HL-60 (cell line): ENCODE measurements around the gene NKX2-1.
"Not testable (repeated sequence)": the region's sequence is repeated elsewhere in the genome, so short reads cannot be mapped to it uniquely, and the experiment has no call there.

ENCODE experiments used
- CTCF ChIP-seq: IDR thresholded peaks from one replicate; pipeline ENCODE4 v1.5.1; 2011; ENCODE audit warnings: low read length, control low read depth, inconsistent platforms; ENCODE audit not compliant: insufficient read depth
- POLR2AphosphoS5 ChIP-seq: IDR thresholded peaks from 2 replicates; pipeline ENCODE4 v1.6.1; 2012; ENCODE audit warnings: low read depth
- TF ChIP-seq, protein P1 (sequence below): IDR thresholded peaks from 2 replicates; pipeline ENCODE4 v1.6.1; 2012; ENCODE audit warnings: low read depth; ENCODE audit not compliant: insufficient replicate concordance

- TF ChIP-seq POLR2AphosphoS5, CTCF: not testable (repeated sequence)
- TF ChIP-seq, protein P1, sequence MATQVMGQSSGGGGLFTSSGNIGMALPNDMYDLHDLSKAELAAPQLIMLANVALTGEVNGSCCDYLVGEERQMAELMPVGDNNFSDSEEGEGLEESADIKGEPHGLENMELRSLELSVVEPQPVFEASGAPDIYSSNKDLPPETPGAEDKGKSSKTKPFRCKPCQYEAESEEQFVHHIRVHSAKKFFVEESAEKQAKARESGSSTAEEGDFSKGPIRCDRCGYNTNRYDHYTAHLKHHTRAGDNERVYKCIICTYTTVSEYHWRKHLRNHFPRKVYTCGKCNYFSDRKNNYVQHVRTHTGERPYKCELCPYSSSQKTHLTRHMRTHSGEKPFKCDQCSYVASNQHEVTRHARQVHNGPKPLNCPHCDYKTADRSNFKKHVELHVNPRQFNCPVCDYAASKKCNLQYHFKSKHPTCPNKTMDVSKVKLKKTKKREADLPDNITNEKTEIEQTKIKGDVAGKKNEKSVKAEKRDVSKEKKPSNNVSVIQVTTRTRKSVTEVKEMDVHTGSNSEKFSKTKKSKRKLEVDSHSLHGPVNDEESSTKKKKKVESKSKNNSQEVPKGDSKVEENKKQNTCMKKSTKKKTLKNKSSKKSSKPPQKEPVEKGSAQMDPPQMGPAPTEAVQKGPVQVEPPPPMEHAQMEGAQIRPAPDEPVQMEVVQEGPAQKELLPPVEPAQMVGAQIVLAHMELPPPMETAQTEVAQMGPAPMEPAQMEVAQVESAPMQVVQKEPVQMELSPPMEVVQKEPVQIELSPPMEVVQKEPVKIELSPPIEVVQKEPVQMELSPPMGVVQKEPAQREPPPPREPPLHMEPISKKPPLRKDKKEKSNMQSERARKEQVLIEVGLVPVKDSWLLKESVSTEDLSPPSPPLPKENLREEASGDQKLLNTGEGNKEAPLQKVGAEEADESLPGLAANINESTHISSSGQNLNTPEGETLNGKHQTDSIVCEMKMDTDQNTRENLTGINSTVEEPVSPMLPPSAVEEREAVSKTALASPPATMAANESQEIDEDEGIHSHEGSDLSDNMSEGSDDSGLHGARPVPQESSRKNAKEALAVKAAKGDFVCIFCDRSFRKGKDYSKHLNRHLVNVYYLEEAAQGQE = not testable (repeated sequence)
Observed at GRCh38 chr14:36476061-36476460, 44.0 kb downstream of the NKX2-1 start.
